Central memory CD4-positive, alpha-beta T cell (primary cell): Measurements from ENCODE around the gene PIK3IP1.

Source experiments
- DNase-seq: peaks from one replicate; pipeline ENCODE4 v3.0.0; 2022

PIK3IP1 gene

DNA sequence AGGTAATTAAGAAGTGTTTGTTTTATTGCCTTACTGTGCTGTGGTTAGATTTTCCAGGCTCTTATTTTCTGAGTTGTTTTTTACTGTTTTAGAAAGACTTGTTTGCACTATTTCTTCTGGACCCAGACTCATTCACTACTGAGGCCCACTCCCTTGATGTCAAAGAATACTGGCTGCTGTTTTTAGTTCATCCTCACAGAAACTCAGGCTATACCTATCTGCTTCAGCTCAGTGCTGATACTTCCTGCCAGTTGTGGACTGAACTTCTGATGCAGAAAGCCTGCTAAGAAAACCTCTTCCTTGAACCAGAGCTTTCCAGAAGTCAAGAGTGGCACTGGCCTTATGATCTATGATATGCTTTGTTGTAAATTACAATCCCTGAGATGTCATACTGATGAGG, 15.9 kb upstream of the PIK3IP1 start:
- DNase-seq = no peak

DNA sequence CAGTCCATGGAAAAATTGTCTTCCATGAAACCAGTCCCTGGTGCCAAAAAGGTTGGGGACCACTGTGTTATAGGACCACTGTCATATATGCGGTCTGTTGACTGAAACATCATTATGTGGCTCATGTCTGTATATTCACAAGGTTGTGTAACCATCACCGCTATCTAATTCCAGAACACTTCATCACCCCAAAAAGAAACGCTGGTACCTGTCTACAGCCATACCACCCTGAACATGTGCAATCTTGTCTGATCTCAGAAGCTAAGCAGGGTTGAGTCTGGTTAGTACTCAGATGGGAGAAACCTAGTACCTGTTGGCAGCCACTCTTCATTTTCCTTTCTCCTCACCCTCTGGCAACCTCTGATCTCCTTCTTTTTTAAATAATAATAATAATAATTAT, 12.9 kb upstream of the PIK3IP1 start:
- DNase-seq = no peak

DNA sequence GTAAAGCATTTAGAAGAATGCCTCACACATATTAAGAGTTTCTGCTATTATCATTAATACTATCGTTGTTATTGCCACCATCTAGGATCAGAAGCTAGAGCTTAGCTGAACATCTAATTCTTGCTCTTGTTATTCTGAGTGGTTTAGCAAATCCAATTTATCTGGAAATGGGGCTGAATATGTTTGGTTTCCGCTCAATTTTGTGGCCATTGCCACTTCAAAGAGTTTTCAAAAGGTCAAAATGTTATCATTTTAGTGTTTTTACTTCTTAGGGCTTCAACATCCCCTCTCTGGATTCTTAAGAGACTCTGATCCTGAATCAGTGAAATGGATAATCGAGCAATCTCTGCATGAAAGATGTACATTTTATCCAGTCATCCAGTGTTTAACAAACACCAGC, 10.2 kb upstream of the PIK3IP1 start:
- no peak for DNase-seq

DNA sequence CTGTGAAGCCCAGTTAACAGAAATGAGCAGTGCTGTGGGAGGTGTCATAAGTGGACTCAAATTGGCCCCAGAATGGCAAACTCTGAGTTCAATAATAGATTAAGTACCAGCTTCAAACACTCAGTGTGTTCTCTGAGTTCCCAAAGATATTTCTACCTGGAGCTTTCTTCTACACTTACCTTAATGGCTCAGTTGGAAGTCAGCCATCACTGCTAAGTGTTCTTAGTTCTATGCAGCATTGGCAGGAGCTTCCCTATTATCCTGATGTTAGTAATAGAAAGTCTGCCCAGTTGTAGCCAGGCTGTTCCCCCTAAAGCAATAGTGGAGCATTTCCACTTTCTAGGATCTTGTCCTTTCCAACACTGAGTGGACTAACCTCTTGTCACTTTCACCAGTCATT, 9.7 kb upstream of the PIK3IP1 start:
- no peak for DNase-seq

DNA sequence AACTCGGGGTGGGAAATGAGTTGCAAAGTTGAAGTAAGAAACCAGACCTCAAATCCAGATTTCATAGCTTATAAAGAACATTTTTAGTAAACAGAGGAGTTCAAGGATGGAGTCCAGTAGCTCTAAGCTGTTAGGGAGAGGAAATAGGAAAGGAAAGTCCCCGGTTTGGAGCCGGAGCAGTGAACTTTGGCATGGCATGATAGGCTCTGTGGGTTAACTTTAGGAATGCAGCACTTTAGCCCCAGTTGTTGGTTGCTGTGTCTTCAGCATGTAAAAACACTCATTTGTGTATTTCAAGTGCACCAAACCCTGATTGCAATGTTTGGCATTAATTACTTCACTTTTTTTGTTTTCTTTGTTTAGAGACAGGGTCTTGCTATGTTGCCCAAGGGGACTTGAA, 8.6 kb upstream of the PIK3IP1 start:
- DNase-seq = no peak

DNA sequence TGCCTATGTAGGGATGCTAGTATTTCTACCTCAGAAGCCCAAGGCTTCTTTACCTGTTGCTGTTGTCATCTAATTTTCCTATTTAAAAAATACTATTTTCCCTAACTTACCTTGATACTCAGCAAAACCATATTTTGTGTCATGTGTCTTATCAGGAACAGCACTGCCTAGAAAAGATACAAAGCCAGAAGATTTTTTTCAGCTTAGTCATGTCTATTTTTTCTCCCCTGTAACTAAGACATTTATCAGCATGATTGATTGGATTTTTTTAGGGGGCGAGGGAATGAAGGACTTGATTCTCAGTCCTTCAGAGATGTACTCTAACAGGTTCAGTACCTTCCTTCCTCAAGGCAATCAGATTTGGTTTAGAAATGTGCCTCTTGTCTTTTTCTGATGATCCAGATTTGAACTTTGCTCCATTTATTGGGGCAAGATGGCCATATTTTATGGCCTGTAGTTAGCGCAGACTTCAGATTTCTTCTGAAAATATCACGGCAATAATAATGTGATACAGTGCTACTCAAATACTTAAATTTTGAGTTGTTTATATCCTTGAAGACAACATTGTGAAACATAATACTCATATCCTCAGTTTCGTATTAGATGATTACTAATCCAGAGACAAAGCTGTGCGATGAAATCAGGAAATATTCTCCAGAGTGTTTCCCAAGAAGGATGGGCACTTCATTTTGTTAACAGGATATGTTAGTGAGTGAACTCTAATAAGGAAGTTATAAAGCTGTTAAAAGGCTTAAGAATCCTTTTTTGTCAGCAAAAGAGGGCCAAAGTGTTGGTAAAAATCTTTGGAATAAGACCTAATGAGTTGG, 3.8 kb upstream of the PIK3IP1 start:
- DNase-seq = no peak

DNA sequence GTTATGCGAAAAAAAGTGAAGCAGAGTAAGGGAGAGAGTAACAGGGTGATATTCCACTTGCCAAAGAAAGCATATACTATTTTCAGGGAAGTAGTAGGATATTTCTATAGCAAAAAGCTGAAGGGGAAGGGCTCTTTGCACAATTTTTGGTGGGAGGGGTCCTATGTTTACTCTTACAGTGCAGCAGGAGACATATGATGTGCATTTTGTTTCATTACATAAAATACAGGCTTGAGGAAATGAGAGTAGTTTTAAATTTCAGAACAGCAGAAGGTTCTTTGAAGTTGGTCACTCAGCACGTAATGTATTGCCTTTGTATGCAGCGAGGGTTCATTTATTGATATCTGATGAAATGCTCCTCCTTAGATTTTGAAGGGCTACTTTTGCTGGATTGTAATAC, 3.1 kb upstream of the PIK3IP1 start:
- no peak for DNase-seq

DNA sequence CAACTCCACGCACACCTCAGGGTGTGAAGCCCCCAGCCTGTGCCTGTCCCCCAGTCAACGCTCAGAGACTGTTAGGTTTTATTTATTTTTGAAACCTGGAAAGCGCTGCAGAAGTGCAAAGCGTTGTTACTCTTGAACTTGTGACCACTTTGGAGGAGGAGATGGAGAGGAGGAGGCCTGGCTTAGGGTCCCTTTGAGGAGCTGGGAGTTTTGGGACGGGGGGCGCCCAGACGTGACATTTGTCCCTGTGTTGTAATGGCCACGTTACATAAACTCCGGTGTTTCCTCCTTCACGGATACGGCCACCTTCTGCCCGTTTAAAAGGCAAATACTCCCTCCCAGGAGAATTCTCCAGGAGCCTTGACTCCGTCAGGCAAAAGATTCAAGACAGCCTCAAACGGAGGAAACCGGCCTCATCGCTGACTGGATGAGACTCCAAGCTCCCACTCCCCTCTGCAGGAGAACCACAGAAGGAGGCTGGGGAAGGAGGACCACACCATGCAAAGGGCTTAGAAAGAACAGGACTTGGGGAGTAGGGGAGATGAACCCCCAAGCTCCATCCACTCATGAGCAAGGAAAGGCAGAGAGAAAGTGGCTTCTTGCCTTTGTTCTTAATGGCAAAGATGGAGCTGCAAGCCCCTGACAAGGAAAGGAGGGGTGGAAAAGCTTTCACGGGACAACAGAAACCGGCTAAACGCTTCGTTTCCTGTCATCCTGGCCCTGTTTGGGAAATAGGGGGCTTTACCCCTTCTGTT, 630 bp downstream of the PIK3IP1 start:
- no peak for DNase-seq

DNA sequence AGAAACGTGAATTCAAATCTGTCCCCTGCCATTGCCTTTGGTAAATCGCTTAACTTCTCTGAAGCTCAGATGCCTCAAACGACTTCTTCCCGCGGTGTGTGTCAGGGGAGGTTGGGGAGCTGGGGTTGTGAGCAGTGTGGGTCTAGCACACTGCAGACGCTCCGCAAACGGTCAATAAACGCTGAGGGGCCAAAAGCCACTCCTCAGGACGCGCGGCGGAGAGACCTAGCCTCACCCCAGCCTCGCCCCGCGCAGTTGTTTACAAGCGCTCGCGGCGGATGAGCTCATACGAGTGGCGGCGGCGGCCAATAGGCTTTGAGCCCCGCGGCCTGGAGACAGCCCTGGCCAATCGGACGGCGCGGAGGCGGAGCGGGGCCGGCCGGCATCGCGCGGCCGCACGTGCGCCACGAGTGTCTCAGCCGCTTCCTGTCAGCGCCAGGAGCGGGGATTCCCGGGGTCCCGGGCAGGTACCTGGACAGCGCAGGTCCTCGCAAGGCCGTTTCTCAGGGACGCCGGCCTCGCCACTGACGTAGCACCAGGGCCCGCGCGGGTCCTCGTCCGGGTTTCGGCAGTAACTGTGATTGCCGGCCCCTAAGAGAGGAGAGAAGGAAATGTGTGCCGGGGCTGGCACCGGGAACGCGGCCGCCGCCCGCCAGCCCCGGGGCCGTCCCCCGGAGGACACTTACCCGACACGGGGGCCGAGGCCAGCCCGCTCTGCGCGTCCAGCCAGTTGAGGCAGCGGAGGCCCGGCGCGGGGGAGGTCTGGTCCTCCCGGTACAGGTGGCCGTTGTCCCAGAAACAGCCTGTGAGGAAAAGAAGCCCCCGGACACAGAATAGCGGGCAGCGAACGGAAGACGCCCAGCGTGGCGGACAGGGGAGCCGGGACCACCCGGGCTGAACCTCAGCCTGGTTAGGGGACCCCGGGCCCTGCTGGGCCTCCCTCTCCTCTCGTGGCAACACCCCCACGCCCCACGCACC, 1.5 kb downstream of the PIK3IP1 start:
- DNase-seq = peak; percentile 97

DNA sequence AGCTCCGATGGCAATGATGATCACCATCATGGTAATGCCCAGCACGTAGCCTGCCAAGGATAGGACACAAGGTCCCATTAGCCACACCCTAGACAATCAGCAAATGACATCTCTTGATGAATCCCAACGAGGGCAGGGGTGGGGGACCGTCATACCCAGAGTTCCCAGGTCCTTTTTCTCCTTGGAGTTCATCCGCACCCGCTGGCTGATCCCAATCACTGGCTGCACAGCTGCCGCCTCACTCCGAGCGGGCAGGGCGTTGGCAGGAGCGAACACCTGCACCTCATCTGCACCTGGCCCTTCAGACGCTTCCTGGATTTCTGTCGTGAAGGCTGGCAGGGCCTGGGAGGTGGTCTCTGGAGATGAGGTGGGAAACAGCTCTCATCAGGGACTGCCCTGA, 2.9 kb downstream of the PIK3IP1 start:
- no peak for DNase-seq

DNA sequence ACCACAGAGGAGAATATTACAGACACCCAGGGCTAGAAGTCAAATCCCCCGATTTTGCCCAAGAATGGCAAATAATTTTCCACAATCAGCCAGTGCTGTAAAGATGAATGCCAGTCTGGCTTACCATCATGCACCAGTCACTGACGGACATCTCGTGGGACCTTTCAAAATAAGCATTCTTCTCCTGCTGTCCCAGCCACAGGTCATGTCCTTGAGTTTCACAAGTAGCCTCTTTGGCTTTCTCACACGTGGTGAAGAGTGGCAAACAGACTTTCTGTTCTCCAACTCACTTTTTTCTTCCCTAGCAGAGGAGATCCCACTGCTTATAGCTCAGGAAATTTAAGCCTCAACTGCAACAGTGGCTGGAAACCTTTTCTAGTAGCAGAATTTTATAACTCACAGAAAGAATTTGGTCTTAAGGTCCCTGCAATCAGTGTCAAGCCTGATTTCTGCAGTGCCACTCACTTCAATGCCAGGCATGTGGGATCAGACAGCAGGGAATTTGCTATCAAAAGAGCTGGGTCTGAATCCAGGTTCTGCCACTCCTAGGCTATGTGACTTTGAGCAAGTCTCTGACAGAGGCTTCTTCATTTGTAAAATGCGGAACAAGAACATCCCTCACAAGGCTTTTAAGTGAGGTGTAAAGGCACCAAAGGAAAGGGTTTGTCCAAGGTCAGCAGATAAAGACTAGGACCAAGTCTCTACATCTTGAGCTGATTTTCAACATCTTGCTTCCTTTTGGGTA, 3.6 kb downstream of the PIK3IP1 start:
- DNase-seq = no peak

DNA sequence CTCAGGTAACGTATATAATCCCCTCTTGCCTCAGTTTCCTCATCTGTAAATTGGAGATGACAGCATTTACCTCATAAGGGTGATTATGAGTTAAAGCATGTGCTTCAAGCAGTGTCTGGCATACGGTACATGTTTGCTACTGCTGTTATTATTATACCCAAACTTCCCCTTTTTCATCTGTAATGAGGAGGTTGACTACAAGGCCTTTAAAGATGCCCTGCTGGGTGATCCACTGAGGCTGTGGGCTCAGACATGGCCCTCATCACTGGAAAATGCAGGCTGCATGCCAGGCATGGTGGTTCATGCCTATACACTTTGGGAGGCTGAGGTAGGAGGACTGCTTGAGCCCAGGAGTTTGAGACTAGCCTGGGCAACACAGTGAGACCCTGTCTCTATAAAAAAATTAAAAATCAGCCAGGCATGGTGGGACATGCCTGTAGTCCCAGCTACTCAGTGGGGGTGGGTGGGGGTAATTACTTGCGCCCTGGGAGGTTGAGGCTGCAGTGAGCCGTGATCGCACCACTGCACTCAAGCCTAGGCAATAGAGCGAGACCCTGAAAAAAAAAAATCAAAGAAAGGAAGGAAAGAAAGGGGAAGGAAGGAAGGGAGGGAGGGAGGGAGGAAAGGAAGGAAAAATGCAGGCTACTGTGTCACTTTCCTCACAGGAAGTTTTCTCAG, 4.3 kb downstream of the PIK3IP1 start:
- DNase-seq = no peak

DNA sequence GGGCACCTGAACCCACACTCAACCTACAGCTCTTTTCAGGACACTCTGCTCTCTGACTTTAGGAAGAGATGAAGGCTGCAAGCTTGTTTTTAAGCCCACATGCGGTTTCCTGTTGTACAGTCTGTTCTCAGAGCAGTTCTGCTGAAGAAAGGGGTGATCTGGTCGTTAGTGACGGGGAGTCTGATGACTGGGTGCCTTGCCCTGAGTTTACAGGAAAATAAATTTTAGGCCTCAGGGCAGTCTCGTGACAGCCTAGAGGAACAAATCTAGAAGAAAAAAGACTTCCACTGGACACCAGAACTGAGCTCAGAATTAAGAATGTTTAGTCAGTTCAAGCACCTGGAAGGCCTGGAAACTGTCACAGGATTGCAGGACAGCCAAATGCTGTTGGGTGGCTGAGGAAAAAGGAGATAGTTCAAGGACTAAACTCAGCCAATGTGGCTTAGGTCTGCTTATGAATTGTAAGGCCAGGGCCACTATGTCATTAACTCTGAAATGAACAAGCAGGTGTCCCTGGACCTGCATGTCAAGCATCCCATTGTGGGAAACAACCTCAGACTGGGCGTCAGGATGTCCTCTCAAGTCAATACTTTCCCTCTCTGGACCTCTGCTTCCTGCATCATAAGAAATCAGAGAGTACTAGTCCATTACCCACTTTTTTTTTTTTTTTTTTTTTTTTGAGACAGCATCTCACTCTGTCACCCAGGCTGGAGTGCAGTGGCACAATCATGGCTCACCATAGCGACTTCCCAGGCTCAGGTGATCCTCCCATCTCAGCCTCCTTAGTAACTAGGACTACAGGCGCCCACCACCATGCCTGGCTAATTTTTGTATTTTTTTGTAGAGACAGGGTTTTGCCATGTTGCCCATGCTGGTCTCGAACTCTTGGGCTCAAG, 5.7 kb downstream of the PIK3IP1 start:
- DNase-seq = peak; percentile 86

DNA sequence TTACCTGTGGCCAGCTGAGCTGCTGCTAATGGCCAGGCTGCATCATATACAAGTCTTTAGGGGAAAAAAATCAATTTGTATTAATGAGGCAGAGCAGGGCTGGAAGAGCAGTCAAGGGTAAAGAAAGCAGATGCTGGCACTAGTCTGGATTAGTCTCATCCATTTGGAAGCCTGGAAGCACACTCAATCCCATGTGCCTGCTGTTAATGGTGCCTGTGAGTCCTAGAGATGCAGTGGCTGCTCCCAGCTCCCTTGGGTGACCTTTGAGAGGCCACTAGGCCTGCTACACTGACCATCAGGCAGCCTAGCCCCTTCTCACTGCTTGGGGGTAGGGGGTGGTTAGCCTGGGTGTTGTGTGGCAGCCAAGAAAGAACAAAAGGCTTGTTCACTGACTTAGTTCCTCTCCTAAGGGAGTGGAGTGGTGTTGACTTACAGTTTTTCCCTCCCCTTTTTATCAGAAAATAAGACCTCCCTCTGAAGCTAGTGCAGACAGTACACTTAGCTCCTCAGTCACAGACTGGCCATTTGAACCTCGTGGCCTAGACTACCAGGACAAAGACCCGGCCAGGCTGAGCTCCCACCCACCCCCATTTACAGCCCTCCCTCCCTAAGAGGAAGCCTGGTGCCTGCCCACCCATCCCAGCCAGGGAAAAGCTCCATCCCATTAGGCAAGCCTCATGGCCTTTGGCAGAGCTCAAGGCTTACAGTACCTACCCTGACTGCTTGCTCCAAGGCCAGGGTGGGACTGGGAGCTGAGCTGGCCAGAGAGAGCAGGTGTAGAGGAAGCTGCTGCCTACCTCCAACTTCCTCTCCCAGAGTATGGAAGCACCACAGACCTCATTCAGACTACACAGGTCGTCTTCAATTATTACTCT, 7.8 kb downstream of the PIK3IP1 start:
- no peak for DNase-seq

DNA sequence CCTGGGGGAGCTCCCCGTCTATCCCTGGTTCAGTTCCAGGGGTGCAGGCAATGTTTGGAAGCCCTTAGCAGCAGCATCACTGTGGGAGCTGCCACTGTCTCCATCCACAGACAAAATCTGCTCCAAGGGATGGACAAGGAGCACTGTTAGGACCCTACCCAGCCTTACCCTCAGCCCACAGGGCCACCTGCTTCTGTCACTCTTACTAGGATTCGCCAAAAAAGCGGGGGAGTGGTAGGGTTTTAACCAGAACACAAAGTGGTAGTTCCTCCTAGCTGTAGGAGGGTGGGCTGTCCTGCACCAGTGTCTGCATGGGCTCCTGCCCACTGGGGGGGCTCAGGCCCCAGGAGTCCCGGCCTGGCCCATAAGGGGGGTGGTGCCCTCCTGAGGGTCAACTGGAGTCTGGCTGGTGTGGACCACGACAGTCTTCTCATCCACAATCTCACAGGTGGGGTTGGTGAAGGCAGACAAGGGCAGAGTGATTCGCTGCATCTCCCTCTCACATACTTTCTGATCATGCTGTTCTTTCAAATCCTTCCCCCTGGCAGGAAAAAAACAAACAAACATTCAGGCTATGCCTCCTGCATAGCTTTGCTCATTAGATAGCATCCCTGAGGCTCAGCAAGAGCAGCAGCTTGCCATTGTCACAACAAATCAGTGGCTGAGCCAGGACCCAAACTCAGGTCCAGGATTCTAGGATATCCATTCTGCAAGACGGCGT, 9.4 kb downstream of the PIK3IP1 start:
- DNase-seq = no peak

DNA sequence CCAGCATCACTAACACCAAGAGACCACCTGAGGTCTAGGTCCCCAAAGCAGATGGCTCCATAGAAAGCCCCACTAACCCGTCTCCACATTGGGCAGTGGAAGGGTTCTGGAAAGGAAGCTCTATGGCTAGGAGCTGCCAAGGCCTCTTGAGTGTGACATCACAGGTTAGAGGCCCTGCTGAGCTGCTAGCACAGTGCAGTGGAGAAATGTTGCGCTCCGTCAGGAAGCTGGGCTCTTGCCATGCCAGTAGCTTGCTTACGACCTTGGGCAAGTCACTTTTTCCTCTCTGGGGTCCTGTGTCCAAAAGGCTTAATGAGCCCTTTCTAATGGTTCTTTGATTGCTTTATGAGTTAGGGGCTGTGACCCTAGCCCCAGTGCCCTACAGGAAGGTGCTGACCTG, 10.6 kb downstream of the PIK3IP1 start:
- DNase-seq = no peak

DNA sequence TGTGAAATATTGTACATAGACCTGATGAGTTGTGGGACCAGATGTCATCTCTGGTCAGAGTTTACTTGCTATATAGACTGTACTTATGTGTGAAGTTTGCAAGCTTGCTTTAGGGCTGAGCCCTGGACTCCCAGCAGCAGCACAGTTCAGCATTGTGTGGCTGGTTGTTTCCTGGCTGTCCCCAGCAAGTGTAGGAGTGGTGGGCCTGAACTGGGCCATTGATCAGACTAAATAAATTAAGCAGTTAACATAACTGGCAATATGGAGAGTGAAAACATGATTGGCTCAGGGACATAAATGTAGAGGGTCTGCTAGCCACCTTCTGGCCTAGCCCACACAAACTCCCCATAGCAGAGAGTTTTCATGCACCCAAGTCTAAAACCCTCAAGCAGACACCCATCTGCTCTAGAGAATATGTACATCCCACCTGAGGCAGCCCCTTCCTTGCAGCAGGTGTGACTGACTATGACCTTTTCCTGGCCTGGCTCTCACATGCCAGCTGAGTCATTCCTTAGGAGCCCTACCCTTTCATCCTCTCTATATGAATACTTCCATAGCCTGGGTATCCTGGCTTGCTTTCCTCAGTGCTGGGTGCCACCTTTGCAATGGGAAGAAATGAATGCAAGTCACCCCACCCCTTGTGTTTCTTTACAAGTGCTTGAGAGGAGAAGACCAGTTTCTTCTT, 12.3 kb downstream of the PIK3IP1 start:
- DNase-seq = no peak

DNA sequence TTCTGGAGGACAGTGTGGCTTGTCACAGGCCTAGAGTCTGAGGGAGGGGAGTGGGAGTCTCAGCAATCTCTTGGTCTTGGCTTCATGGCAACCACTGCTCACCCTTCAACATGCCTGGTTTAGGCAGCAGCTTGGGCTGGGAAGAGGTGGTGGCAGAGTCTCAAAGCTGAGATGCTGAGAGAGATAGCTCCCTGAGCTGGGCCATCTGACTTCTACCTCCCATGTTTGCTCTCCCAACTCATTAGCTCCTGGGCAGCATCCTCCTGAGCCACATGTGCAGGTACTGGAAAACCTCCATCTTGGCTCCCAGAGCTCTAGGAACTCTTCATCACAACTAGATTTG, 13.0 kb downstream of the PIK3IP1 start:
- DNase-seq = no peak
